H1 (cell line): Measurements from ENCODE around the gene CHD9. TPM values are rescaled to one million over a fixed set of nuclear protein-coding genes. Genes with fewer than 3 reads are reported as not detected.

Experiments used
- CTCF ChIA-PET: fragments of 300-600 bp; sonication (Branson Sonifier 250); formaldehyde crosslinking; loops from one replicate; lab custom pipeline; 2021; ENCODE audit not compliant: partially characterized antibody; lab: Charles Lee
- POLR2A ChIA-PET: fragments of 300-600 bp; sonication (Branson Sonifier 250); formaldehyde crosslinking; loops from one replicate; lab custom pipeline; 2021; ENCODE audit warnings: inconsistent platforms; ENCODE audit not compliant: partially characterized antibody; lab: Charles Lee
- DNase-seq, 2 experiments: peaks; one replicate each; pipeline versions ENCODE4 v3.0.0 to v3.0.0-alpha.2; 2010 to 2022; ENCODE audit warnings: low spot score in 2 of 2, low read depth in 1 of 2, mixed read lengths in 1 of 2
- FAIRE-seq: peaks from 2 replicates; lab custom pipeline; 2011; peaks lifted over from hg19 to GRCh38; lab: Jason Lieb, UNC
- H2AFZ ChIP-seq: 2 replicates; pipeline ENCODE4 v1.8.1; 2012; ENCODE audit warnings: low read length, inconsistent platforms
- H2AK5ac ChIP-seq: 2 replicates; pipeline ENCODE4 v1.6.1; 2013; ENCODE audit warnings: low read depth, low read length
- H2BK120ac ChIP-seq: replicated peaks from 2 replicates; pipeline ENCODE3; 2013; ENCODE audit warnings: low read depth, low read length, inconsistent platforms
- H2BK12ac ChIP-seq: 2 replicates; pipeline ENCODE4 v1.6.1; 2013; ENCODE audit warnings: low read depth, low read length
- H2BK15ac ChIP-seq: 2 replicates; pipeline ENCODE4 v1.6.1; 2013; ENCODE audit warnings: low read length
- H2BK20ac ChIP-seq: 2 replicates; pipeline ENCODE4 v1.6.1; 2013; ENCODE audit warnings: low read length
- H2BK5ac ChIP-seq: 2 replicates; pipeline ENCODE4 v1.6.1; 2013; ENCODE audit warnings: low read depth, low read length
- H3K14ac ChIP-seq: 2 replicates; pipeline ENCODE4 v1.6.1; 2013; ENCODE audit warnings: inconsistent platforms; ENCODE audit not compliant: insufficient read length
- H3K18ac ChIP-seq: 2 replicates; pipeline ENCODE4 v1.6.1; 2013; ENCODE audit warnings: low read length; ENCODE audit errors: extremely low read depth
- H3K23ac ChIP-seq: 2 replicates; pipeline ENCODE4 v1.6.1; 2013; ENCODE audit warnings: inconsistent platforms; ENCODE audit not compliant: insufficient read length
- H3K23me2 ChIP-seq: 2 replicates; pipeline ENCODE4 v1.6.1; 2013; ENCODE audit warnings: low read depth, low read length
- H3K27ac ChIP-seq: 2 replicates; pipeline ENCODE4 v1.6.1; 2011; ENCODE audit warnings: low read depth, low read length, inconsistent platforms
- H3K27me3 ChIP-seq, 4 experiments: replicated peaks in 1 of 4; 1 replicate in 1 of 4; 2 replicates in 3 of 4; pipeline versions ENCODE4 v1.6.1 to v1.8.1; 2011 to 2013; ENCODE audit warnings: low read length in 3 of 4, mild to moderate bottlenecking in 3 of 4, inconsistent platforms in 2 of 4, mixed read lengths in 2 of 4, moderate library complexity in 1 of 4; ENCODE audit not compliant: control insufficient read depth in 3 of 4, insufficient read depth in 3 of 4; ENCODE audit errors: extremely low read depth in 1 of 4
- H3K36me3 ChIP-seq, 4 experiments: 2 replicates each; pipeline versions ENCODE4 v1.6.1 to v1.8.1; 2011 to 2013; ENCODE audit warnings: mild to moderate bottlenecking in 4 of 4, low read length in 3 of 4, moderate library complexity in 2 of 4, control low read depth in 1 of 4, inconsistent platforms in 1 of 4; ENCODE audit not compliant: insufficient read depth in 4 of 4, control insufficient read depth in 2 of 4
- H3K4ac ChIP-seq: replicated peaks from 2 replicates; pipeline ENCODE3; 2013; ENCODE audit warnings: low read length, low read depth, mixed read lengths, inconsistent platforms; ENCODE audit not compliant: insufficient read length
- H3K4me1 ChIP-seq, 4 experiments: replicated peaks in 1 of 4; 1 replicate in 1 of 4; 2 replicates in 3 of 4; pipeline versions ENCODE4 v1.6.1 to v1.8.1; 2011 to 2013; ENCODE audit warnings: low read length in 3 of 4, inconsistent platforms in 2 of 4, mixed read lengths in 1 of 4; ENCODE audit not compliant: insufficient read depth in 4 of 4, control insufficient read depth in 3 of 4
- H3K4me2 ChIP-seq, 2 experiments: 2 replicates each; pipeline versions ENCODE4 v1.6.1 to v1.8.1; 2011 to 2013; ENCODE audit warnings: low read depth in 2 of 2, low read length in 2 of 2, control low read depth in 1 of 2, inconsistent platforms in 1 of 2, mild to moderate bottlenecking in 1 of 2; ENCODE audit not compliant: insufficient read depth in 1 of 2
- H3K4me3 ChIP-seq, 4 experiments: fragments of 200-600, 300-600 bp in 1 of 4; sonication (generic), shearing (Covaris generic), sonication (Bioruptor Twin) in 1 of 4; 2 replicates each; pipeline versions ENCODE4 v1.5.1 to v1.8.1; 2011 to 2016; ENCODE audit warnings: low read length in 4 of 4, low read depth in 3 of 4, control low read depth in 2 of 4, inconsistent platforms in 2 of 4, mild to moderate bottlenecking in 2 of 4, mixed read lengths in 1 of 4, moderate library complexity in 1 of 4; ENCODE audit not compliant: insufficient read depth in 2 of 4; ENCODE audit errors: extremely low read depth in 1 of 4
- H3K56ac ChIP-seq: replicated peaks from 2 replicates; pipeline ENCODE3; 2013; ENCODE audit warnings: low read depth, mild to moderate bottlenecking, mixed read lengths, low read length, inconsistent platforms; ENCODE audit not compliant: insufficient read length
- H3K79me1 ChIP-seq: 2 replicates; pipeline ENCODE4 v1.6.1; 2013; ENCODE audit warnings: low read depth, low read length, control low read depth
- H3K79me2 ChIP-seq, 2 experiments: 2 replicates each; pipeline versions ENCODE4 v1.6.1 to v1.8.1; 2012 to 2013; ENCODE audit warnings: low read length in 2 of 2, mild to moderate bottlenecking in 2 of 2, inconsistent platforms in 1 of 2; ENCODE audit not compliant: insufficient read depth in 2 of 2, control insufficient read depth in 1 of 2
- H3K9ac ChIP-seq, 4 experiments: replicated peaks in 1 of 4; 1 replicate in 1 of 4; 2 replicates in 3 of 4; pipeline versions ENCODE4 v1.6.1 to v1.8.1; 2011 to 2013; ENCODE audit warnings: low read depth in 3 of 4, low read length in 3 of 4, control low read depth in 2 of 4, mild to moderate bottlenecking in 2 of 4, moderate library complexity in 2 of 4, inconsistent platforms in 1 of 4; ENCODE audit errors: extremely low read depth in 1 of 4
- H3K9me3 ChIP-seq, 2 experiments: 2 replicates each; pipeline versions ENCODE4 v1.6.1 to v1.8.1; 2012 to 2013; ENCODE audit warnings: mild to moderate bottlenecking in 2 of 2, moderate library complexity in 2 of 2, control low read depth in 1 of 2, inconsistent platforms in 1 of 2, low read depth in 1 of 2, low read length in 1 of 2, mixed read lengths in 1 of 2; ENCODE audit not compliant: insufficient read depth in 2 of 2
- H4K20me1 ChIP-seq, 2 experiments: replicated peaks in 1 of 2; 2 replicates each; pipeline versions ENCODE3 to v1.8.1; 2011 to 2013; ENCODE audit warnings: inconsistent platforms in 2 of 2, low read length in 2 of 2, mild to moderate bottlenecking in 1 of 2; ENCODE audit not compliant: insufficient read depth in 2 of 2, control insufficient read depth in 1 of 2
- H4K5ac ChIP-seq: 2 replicates; pipeline ENCODE4 v1.6.1; 2013; ENCODE audit warnings: low read length, low read depth, mixed read lengths, inconsistent platforms; ENCODE audit not compliant: insufficient read length
- H4K8ac ChIP-seq: 2 replicates; pipeline ENCODE4 v1.8.0; 2013; ENCODE audit warnings: mild to moderate bottlenecking, moderate library complexity, low read length, inconsistent platforms; ENCODE audit not compliant: insufficient read depth; ENCODE audit errors: extremely low read depth
- H4K91ac ChIP-seq: replicated peaks from 2 replicates; pipeline ENCODE3; 2013; ENCODE audit warnings: low read length, mixed read lengths, inconsistent platforms; ENCODE audit not compliant: insufficient read length
- CBX5 ChIP-seq: fragments of 300-800, 300-1000 bp; sonication (generic); IDR thresholded peaks from 2 replicates; pipeline ENCODE4 v1.7.1; 2016; ENCODE audit warnings: antibody characterized with exemption, low read length, low read depth
- CHD1 ChIP-seq: IDR thresholded peaks from 2 replicates; pipeline ENCODE4 v1.6.1; 2012; ENCODE audit warnings: low read depth, low read length, improper control_type of control experiment
- CTBP2 ChIP-seq: IDR thresholded peaks from 2 replicates; pipeline ENCODE4 v1.7.0; 2011; ENCODE audit warnings: borderline replicate concordance, mild to moderate bottlenecking, moderate library complexity, mixed read lengths, low read length; ENCODE audit not compliant: insufficient read depth, insufficient read length
- EP300 ChIP-seq, 2 experiments: IDR thresholded peaks; 1 replicate in 1 of 2; 2 replicates in 1 of 2; pipeline ENCODE4 v1.6.1; 2011 to 2012; ENCODE audit warnings: low read depth in 2 of 2, low read length in 2 of 2, mild to moderate bottlenecking in 2 of 2, borderline replicate concordance in 1 of 2, inconsistent platforms in 1 of 2, moderate library complexity in 1 of 2
- EZH2 ChIP-seq: fragments of 200-600 bp; sonication (generic); IDR thresholded peaks from 2 replicates; pipeline ENCODE4 v1.7.1; 2012; ENCODE audit warnings: low read depth, mild to moderate bottlenecking, moderate library complexity, low read length, inconsistent platforms; ENCODE audit not compliant: severe bottlenecking
- FOSL1 ChIP-seq: IDR thresholded peaks from 2 replicates; pipeline ENCODE4 v1.6.1; 2011; ENCODE audit warnings: mild to moderate bottlenecking, low read depth, low read length, moderate library complexity; ENCODE audit not compliant: insufficient read depth
- KDM1A ChIP-seq: fragments of 200-600, 300-600 bp; sonication (generic); IDR thresholded peaks from 2 replicates; pipeline ENCODE4 v1.7.1; 2016; ENCODE audit warnings: mild to moderate bottlenecking, low read length, borderline replicate concordance
- KDM4A ChIP-seq: IDR thresholded peaks from one replicate; pipeline ENCODE4 v1.7.1; 2012; ENCODE audit warnings: low read depth, mild to moderate bottlenecking, moderate library complexity, low read length, inconsistent platforms; ENCODE audit not compliant: severe bottlenecking
- POLR2AphosphoS5 ChIP-seq: IDR thresholded peaks from 2 replicates; pipeline ENCODE4 v1.6.1; 2011; ENCODE audit warnings: low read depth, low read length
- RFX5 ChIP-seq: IDR thresholded peaks from 2 replicates; pipeline ENCODE4 v1.6.1; 2011; ENCODE audit warnings: low read depth, low read length, improper control_type of control experiment, borderline replicate concordance
- SP1 ChIP-seq: IDR thresholded peaks from 2 replicates; pipeline ENCODE4 v1.6.1; 2011; ENCODE audit warnings: low read depth, low read length
- WGBS, 2 experiments: shearing (Covaris generic) in 1 of 2; methylation state at CpG; one replicate each; pipeline versions ENCODE4 v1.1.6 to v1.1.7; 2013 to 2015; ENCODE audit warnings: low lambda C conversion rate in 2 of 2, mixed read lengths in 2 of 2, inconsistent platforms in 1 of 2, low coverage in 1 of 2, missing lambda C conversion rate in 1 of 2; ENCODE audit not compliant: insufficient replicate concordance in 2 of 2, insufficient coverage in 1 of 2, insufficient read length in 1 of 2; ENCODE audit errors: extremely low coverage in 1 of 2, missing lambda C conversion rate in 1 of 2; 5-methylcytosine and 5-hydroxymethylcytosine counted together
- polyA plus RNA-seq, 7 experiments: library from polyadenylated mRNA; depleted of rRNA in 3 of 7; stranded (reverse) in 5 of 7; unstranded in 2 of 7; fragments of >200 nt in 5 of 7; fragments of 200-250 nt in 2 of 7; gene quantifications; 1 replicate in 5 of 7; 2 replicates in 1 of 7; 4 replicates in 1 of 7; pipeline versions ENCODE4 v1.2.1 to v1.2.3, GENCODE V29; 2011 to 2013; ENCODE audit warnings: missing spikeins in 2 of 7, mixed read lengths in 2 of 7
- total RNA-seq: library from RNA; stranded (reverse); fragmentation: NEBNext Ultra II Directional; extraction: Animal tissue kit (Norgen Biotek cat#: 25700); gene quantifications from 2 replicates; pipeline ENCODE4 v1.2.1, GENCODE V29; 2021

CHD9 gene
- total and polyA plus RNA-seq, 2 of the 8 experiments (the other 6 are each of a cell fraction or from before 2014, with no cell fraction given) = 9.9 to 32.4 TPM

- Histone ChIP-seq H3K9ac (no peak overlapping the region; a peak in 1 of 7 replicates), H3K14ac (no peak overlapping the region), H3K4me1 (peaks cover 6 to 14% (median 11%) of the 10 kb centered on the region in 4 experiments; a peak in 5 of 7 replicates), H3K18ac (no peak overlapping the region), H3K27ac (no peak overlapping the region), H3K23me2 (no peaks in the 10 kb centered on the region; the same call in 1 of the 2 replicates), H3K79me2 (peaks cover 0 to 48% of the 10 kb centered on the region in 2 experiments; a peak in 2 of 4 replicates), H3K9me3 (no peaks in the 10 kb centered on the region), H4K20me1 (no peaks in the 10 kb centered on the region), H3K23ac (no peak overlapping the region), H2BK15ac (0 out of 2 replicates have a peak overlapping the region, but pooled peaks have one; percentile 18), H3K4me3 (no peak overlapping the region), H2BK120ac (no peak overlapping the region), H3K4me2 (no peak overlapping the region), H2BK5ac (no peak overlapping the region), H2AK5ac (peak overlapping the region; percentile 83; the same call in 1 of the 2 replicates), H3K27me3 (no peaks in the 10 kb centered on the region), H3K36me3 (no peaks in the 10 kb centered on the region; a peak in 1 of 8 replicates), H3K4ac (no peak overlapping the region), H2BK12ac (0 out of 2 replicates have a peak overlapping the region, but pooled peaks have one; percentile 7), H2BK20ac (no peak overlapping the region), H4K5ac (no peak overlapping the region), H3K56ac (no peak overlapping the region), H2AFZ (no peak overlapping the region), H3K79me1 (peaks cover 11% of the 10 kb centered on the region; the same call in 1 of the 2 replicates), H4K91ac (no peak overlapping the region), H4K8ac (no peak overlapping the region)
- ChIA-PET CTCF (interaction anchor here (0.8 to 2.1 kb wide), 5 partner anchors 41 to 149 kb away, joined by 3 to 6 read pairs (median 6); no protein-coding TSS in a partner anchor), POLR2A (interaction anchor here (0.6 to 1.5 kb wide), 3 partner anchors 17 to 37 kb away, joined by 3 to 4 read pairs (median 3); no protein-coding TSS in a partner anchor)
- no peak for DNase-seq
- 92% methylated on average over 5 of the region's 5 CpGs; no CpG with 5 or more reads in 1 of the 2 experiments for WGBS, 2 experiments
- no peak for FAIRE-seq
- no peak for TF ChIP-seq CTBP2
- no peak for TF ChIP-seq RFX5
- TF ChIP-seq CHD1 = no peak
- TF ChIP-seq EZH2 = no peak
- no peak for TF ChIP-seq SP1
- no peak for TF ChIP-seq KDM4A
- TF ChIP-seq EP300 (IDR thresholded peaks at IDR 0.05; ENCODE audit: borderline replicate concordance in 1 of 2, low read depth in 2 of 2, low read length in 2 of 2) = no peak
- TF ChIP-seq FOSL1 = no peak
- no peak for TF ChIP-seq POLR2AphosphoS5
- no peak for TF ChIP-seq CBX5
- TF ChIP-seq KDM1A = no peak
Observed at GRCh38 chr16:53058441-53058840, 3.6 kb downstream of the CHD9 start.
